Thyroid gland (tissue), 4 donors: ENCODE measurements around the gene ST6GALNAC5. TPM values are rescaled to one million over a fixed set of nuclear protein-coding genes. Genes with fewer than 3 reads are reported as not detected.

Experiments used
- DNase-seq, 2 donors: peaks; one replicate each; pipeline ENCODE4 v3.0.0-alpha.2; 2019
- H3K27ac ChIP-seq, 3 donors: fragments of 200-600 bp; sonication (generic); 1 replicate in 2 of 3; 2 replicates in 1 of 3; pipeline ENCODE4 v1.5.1; 2016 to 2019; ENCODE audit warnings: mild to moderate bottlenecking in 1 of 3, moderate library complexity in 1 of 3
- H3K27me3 ChIP-seq: fragments of 200-600 bp; sonication (generic); one replicate; pipeline ENCODE4 v1.5.1; 2019
- H3K36me3 ChIP-seq, 2 donors: fragments of 200-600 bp; sonication (generic); one replicate each; pipeline ENCODE4 v1.5.1; 2016 to 2019
- H3K4me1 ChIP-seq, 2 donors: fragments of 200-600 bp; sonication (generic); one replicate each; pipeline ENCODE4 v1.5.1; 2017 to 2019
- H3K4me3 ChIP-seq, 3 donors: fragments of 200-600 bp; sonication (generic); replicated peaks in 1 of 3; 1 replicate in 2 of 3; 2 replicates in 1 of 3; pipeline ENCODE4 v1.5.1; 2016; ENCODE audit warnings: mild to moderate bottlenecking in 1 of 3
- H3K9me3 ChIP-seq: fragments of 200-600 bp; sonication (generic); one replicate; pipeline ENCODE4 v1.5.1; 2017
- POLR2A ChIP-seq, 2 donors: fragments of 450-650 bp; IDR thresholded peaks; one replicate each; pipeline ENCODE4 v1.6.1; 2017; ENCODE audit warnings: antibody characterized with exemption in 2 of 2, mild to moderate bottlenecking in 2 of 2, moderate library complexity in 1 of 2
- WGBS, 2 donors: methylation state at CpG; one replicate each; pipeline ENCODE4 v1.1.5; 2017; 5-methylcytosine and 5-hydroxymethylcytosine counted together
- intact Hi-C: fragments of 100-400 bp; cut with DNase I; formaldehyde crosslinking; loops from one replicate; pipeline ENCODE4 v1.15.1; 2023
- total RNA-seq, 4 donors: library from RNA; depleted of rRNA; stranded (reverse); fragments of >200 nt; gene quantifications; one replicate each; pipeline ENCODE4 v1.2.3, GENCODE V29; 2016
- TF ChIP-seq, protein P1 (sequence below), 6 experiments: fragments of 200-600 bp in 3 of 6; fragments of 450-650 bp in 3 of 6; sonication (generic) in 3 of 6; IDR thresholded peaks; one replicate each; pipeline ENCODE4 v1.5.1; 2016 to 2019; ENCODE audit warnings: antibody characterized with exemption in 6 of 6, mild to moderate bottlenecking in 2 of 6, inconsistent platforms in 1 of 6, moderate library complexity in 1 of 6

The ST6GALNAC5 gene
- total RNA-seq, 4 donors from 2014 or later, result 0.83 to 3.0 TPM; not detected in 2

DNA sequence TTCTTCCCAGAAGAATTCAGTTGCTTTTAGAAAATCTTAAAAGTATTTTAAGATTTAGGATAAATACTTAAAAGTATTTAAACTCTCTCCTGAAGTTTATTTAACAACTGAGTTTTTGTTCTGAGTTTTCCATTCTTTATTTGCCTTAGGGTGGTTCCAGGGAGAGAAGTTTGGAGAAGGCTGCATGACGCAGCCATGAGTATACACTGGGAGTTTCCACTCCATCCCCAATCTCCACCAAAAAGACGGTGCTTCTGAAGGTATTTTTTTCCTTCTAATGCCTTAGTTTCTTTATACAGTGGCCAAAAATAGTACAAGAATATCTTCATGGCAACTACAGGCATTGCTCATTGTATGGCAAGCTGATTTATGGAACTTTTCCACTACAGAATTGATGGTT, 122.7 kb downstream of the ST6GALNAC5 start:
- Histone ChIP-seq H3K4me3 (no peak overlapping the region), H3K4me1 (no peaks in the 10 kb centered on the region), H3K27me3 (no peaks in the 10 kb centered on the region), H3K27ac (no peak overlapping the region), H3K9me3 (no peaks in the 10 kb centered on the region), H3K36me3 (no peaks in the 10 kb centered on the region)
- WGBS, 2 donors, result 73 to 84% methylated on average over 2 of the region's 2 CpGs
- intact Hi-C loops, result no loop called here
- TF ChIP-seq, protein P1, sequence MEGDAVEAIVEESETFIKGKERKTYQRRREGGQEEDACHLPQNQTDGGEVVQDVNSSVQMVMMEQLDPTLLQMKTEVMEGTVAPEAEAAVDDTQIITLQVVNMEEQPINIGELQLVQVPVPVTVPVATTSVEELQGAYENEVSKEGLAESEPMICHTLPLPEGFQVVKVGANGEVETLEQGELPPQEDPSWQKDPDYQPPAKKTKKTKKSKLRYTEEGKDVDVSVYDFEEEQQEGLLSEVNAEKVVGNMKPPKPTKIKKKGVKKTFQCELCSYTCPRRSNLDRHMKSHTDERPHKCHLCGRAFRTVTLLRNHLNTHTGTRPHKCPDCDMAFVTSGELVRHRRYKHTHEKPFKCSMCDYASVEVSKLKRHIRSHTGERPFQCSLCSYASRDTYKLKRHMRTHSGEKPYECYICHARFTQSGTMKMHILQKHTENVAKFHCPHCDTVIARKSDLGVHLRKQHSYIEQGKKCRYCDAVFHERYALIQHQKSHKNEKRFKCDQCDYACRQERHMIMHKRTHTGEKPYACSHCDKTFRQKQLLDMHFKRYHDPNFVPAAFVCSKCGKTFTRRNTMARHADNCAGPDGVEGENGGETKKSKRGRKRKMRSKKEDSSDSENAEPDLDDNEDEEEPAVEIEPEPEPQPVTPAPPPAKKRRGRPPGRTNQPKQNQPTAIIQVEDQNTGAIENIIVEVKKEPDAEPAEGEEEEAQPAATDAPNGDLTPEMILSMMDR (IDR thresholded peaks at IDR 0.05), result no peak
- TF ChIP-seq POLR2A (IDR thresholded peaks at IDR 0.05), result no peak
- DNase-seq, result no peak

GRCh38 chr1:76993036-76993435, 125.8 kb downstream of the ST6GALNAC5 start:
- H3K36me3 ChIP-seq, result no peaks in the 10 kb centered on the region
- H3K27me3 ChIP-seq, result no peaks in the 10 kb centered on the region
- no peak overlapping the region for H3K4me3 ChIP-seq
- 90 to 96% methylated on average over 1 of the region's 1 CpG for WGBS, 2 donors
- H3K4me1 ChIP-seq, result no peaks in the 10 kb centered on the region
- DNase-seq, result no peak
- no peaks in the 10 kb centered on the region for H3K9me3 ChIP-seq
- intact Hi-C loops, result no loop called here
- TF ChIP-seq, protein P1 (IDR thresholded peaks at IDR 0.05), result no peak
- TF ChIP-seq POLR2A (IDR thresholded peaks at IDR 0.05), result no peak
- no peak overlapping the region for H3K27ac ChIP-seq

DNA sequence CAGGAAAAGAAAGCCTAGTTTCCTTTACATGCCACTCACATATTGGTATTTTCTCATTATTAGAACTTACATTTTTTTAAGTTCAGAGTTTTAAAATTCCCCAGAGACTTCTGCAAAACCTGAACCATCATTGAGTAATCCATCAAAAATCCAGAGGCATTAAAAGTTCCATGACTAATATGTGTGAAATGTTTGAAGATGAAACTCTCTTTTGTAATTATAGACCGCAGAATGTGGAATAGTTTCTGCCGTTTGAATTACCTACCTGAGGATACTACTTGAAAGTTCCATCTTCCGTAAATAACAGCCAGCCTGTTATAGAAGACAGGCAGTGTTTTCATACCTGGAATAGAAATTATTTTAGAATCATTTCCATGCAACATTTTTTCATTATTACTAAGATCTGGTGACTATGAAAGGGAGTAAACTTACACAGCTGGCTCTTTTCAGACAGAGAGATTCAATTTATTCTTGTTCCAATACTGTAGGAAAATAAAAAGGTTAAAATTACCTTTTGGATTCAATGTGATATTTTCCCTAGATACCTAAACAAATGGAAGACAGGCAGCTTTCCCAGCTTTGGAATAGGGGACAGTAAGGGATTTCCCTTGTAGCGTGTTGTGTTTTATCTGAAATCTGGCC, 131.4 kb downstream of the ST6GALNAC5 start:
- no peak for TF ChIP-seq POLR2A (IDR thresholded peaks at IDR 0.05)
- TF ChIP-seq, protein P1 (IDR thresholded peaks at IDR 0.05), result no peak
- intact Hi-C loops, result no loop called here
- Histone ChIP-seq H3K36me3 (no peaks in the 10 kb centered on the region), H3K4me1 (no peaks in the 10 kb centered on the region), H3K9me3 (no peaks in the 10 kb centered on the region), H3K27ac (no peak overlapping the region), H3K27me3 (no peaks in the 10 kb centered on the region), H3K4me3 (no peak overlapping the region)
- 47 to 53% methylated on average over 4 of the region's 4 CpGs for whole genome bisulfite sequencing, 2 donors
- DNase-seq, result no peak

DNA sequence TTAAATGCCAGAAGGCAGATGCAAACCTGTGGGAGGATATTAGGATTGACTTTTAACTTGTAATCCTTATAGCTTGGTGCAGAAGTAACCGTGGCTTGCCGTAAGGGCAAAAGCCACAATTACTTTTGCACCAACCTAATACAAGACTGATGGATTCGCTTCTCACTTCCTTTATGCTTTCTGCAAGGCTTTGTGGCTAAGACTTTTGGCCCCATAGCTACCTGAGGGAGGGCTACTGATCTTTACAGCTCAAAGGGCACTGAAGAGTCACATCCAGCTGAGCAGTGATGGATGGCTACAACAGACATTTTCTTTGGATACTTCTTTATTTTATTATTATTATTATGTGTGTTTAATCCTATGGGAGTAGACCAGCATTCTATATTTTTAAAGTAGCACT, 140.4 kb downstream of the ST6GALNAC5 start:
- Histone ChIP-seq H3K27me3 (no peaks in the 10 kb centered on the region), H3K27ac (no peak overlapping the region), H3K4me1 (no peaks in the 10 kb centered on the region), H3K4me3 (no peak overlapping the region), H3K36me3 (no peaks in the 10 kb centered on the region), H3K9me3 (no peaks in the 10 kb centered on the region)
- TF ChIP-seq, protein P1 (IDR thresholded peaks at IDR 0.05), result no peak
- no peak for TF ChIP-seq POLR2A (IDR thresholded peaks at IDR 0.05)
- 87 to 93% methylated on average over 3 of the region's 3 CpGs for WGBS, 2 donors
- no peak for DNase-seq
- intact Hi-C loops, result no loop called here

DNA sequence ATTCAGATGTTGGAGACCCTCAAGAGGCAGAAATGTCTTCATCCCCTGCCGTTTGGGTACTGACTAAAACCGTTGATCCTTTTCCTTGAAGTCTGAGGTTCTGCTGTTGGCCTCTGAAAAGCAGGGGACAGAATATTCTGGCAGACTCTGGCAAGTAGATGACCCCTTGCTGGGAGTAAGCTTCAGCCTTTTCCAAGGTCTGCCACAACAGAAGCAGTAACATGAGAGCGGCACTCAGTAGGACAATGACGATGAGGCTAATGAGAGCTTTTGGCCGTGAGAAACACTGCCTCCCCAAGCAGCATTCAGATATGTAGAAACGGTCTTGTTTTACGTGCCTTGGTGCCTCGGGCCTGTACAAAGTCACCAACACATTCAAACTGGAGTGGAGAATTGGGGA, 143.7 kb downstream of the ST6GALNAC5 start:
- Histone ChIP-seq H3K9me3 (no peaks in the 10 kb centered on the region), H3K27me3 (no peaks in the 10 kb centered on the region), H3K4me3 (no peak overlapping the region), H3K36me3 (no peaks in the 10 kb centered on the region), H3K4me1 (no peaks in the 10 kb centered on the region), H3K27ac (no peak overlapping the region)
- DNase-seq, result no peak
- 69 to 76% methylated on average over 8 of the region's 8 CpGs for WGBS, 2 donors
- intact Hi-C loops, result no loop called here
- TF ChIP-seq, protein P1 (IDR thresholded peaks at IDR 0.05), result no peak
- TF ChIP-seq POLR2A (IDR thresholded peaks at IDR 0.05), result no peak
